Measurements from ENCODE around the gene SLC7A14. TPM values are rescaled to one million over a fixed set of nuclear protein-coding genes. Genes with fewer than 3 reads are reported as not detected.

SLC7A14 gene
- total RNA-seq, 2 experiments from 2014 or later = not detected

- TF ChIP-seq CTCF (IDR thresholded peaks at IDR 0.05) = no peak
- ChIA-PET CTCF (interaction anchor here (2.2 kb wide), 1 partner anchor 152 kb away, joined by 6 read pairs; no protein-coding TSS in a partner anchor), POLR2A (no interaction called here)
- H3K4me3 Mint-ChIP-seq = no peak overlapping the region
- H3K9me3 Mint-ChIP-seq = no peaks in the 10 kb centered on the region
- H3K27me3 Mint-ChIP-seq = peaks cover 16% of the 10 kb centered on the region
- ATAC-seq = no peak
- no peak for DNase-seq
- no peak overlapping the region for H3K27ac Mint-ChIP-seq
- H3K4me1 Mint-ChIP-seq (ENCODE audit: low read depth) = peaks cover 9% of the 10 kb centered on the region
- intact Hi-C loops (cut with micrococcal nuclease) = no loop called here
- H3K36me3 Mint-ChIP-seq (ENCODE audit: low read depth) = no peaks in the 10 kb centered on the region
Measured at GRCh38 chr3:170566413-170566812, 19.5 kb downstream of the SLC7A14 start.

DNA sequence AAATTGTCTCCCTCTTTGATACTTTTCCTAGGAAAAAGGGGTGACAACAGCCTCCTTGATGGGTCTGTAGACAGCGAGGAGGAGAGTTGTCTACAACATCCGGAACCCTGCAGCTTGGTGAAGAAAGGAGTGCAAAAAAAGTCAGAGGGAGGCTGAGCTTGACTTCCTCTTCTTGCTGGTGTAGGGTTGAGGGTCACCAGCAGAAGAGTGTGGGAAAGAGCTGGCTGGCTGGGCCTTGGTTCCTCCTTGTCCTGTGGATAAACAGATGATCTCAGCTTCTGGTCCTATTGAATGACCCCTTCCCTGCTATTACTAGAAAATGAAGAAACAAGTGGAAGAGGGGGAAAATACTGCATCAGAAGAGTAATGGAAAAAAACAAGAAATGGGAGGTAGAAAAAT is 20.4 kb downstream of the SLC7A14 start:
- Mint-ChIP-seq H3K36me3 (ENCODE audit: low read depth) (no peaks in the 10 kb centered on the region), H3K27ac (no peak overlapping the region), H3K9me3 (no peaks in the 10 kb centered on the region), H3K27me3 (peaks cover 13% of the 10 kb centered on the region), H3K4me3 (no peak overlapping the region), H3K4me1 (ENCODE audit: low read depth) (peaks cover 9% of the 10 kb centered on the region)
- no peak for TF ChIP-seq CTCF (IDR thresholded peaks at IDR 0.05)
- CTCF ChIA-PET = interaction anchor here (2.2 kb wide), 1 partner anchor 151 kb away, joined by 6 read pairs; no protein-coding TSS in a partner anchor
- POLR2A ChIA-PET = no interaction called here
- intact Hi-C loops (cut with micrococcal nuclease) = no loop called here
- no peak for ATAC-seq
- DNase-seq = no peak

GRCh38 chr3:170564664-170565063 is 21.2 kb downstream of the SLC7A14 start:
- Mint-ChIP-seq H3K9me3 (no peaks in the 10 kb centered on the region), H3K27ac (no peak overlapping the region), H3K4me3 (no peak overlapping the region), H3K4me1 (ENCODE audit: low read depth) (peaks cover 9% of the 10 kb centered on the region), H3K36me3 (ENCODE audit: low read depth) (no peaks in the 10 kb centered on the region), H3K27me3 (peaks cover 11% of the 10 kb centered on the region)
- DNase-seq (no peak), ATAC-seq (no peak)
- POLR2A ChIA-PET = no interaction called here
- CTCF ChIA-PET = interaction anchor here (1.1 to 2.2 kb wide), 2 partner anchors 10 to 150 kb away, joined by 3 to 6 read pairs; no protein-coding TSS in a partner anchor
- no peak for TF ChIP-seq CTCF (IDR thresholded peaks at IDR 0.05)
- intact Hi-C loops (cut with micrococcal nuclease) = no loop called here

GRCh38 chr3:170563712-170564423 is 22.0 kb downstream of the SLC7A14 start:
- peak; percentile 80 for ATAC-seq

More at GRCh38 chr3:170563712-170564423, 22.0 kb downstream of the SLC7A14 start:
- intact Hi-C loops (cut with micrococcal nuclease) = no loop called here
- DNase-seq = peak; percentile 26
- no peak overlapping the region for H3K4me3 Mint-ChIP-seq
- peaks cover 9% of the 10 kb centered on the region for H3K4me1 Mint-ChIP-seq (ENCODE audit: low read depth)
- H3K36me3 Mint-ChIP-seq (ENCODE audit: low read depth) = no peaks in the 10 kb centered on the region
- ChIA-PET POLR2A (no interaction called here), CTCF (interaction anchor here (1.1 kb wide), 1 partner anchor 9 kb away, joined by 3 read pairs; no protein-coding TSS in a partner anchor)
- TF ChIP-seq CTCF (IDR thresholded peaks at IDR 0.05) = no peak
- H3K9me3 Mint-ChIP-seq = no peaks in the 10 kb centered on the region
- no peak overlapping the region for H3K27ac Mint-ChIP-seq
- H3K27me3 Mint-ChIP-seq = peaks cover 13% of the 10 kb centered on the region
